ENCODE results near the gene INKA2. TPM values are rescaled to one million over a fixed set of nuclear protein-coding genes. Genes with fewer than 3 reads are reported as not detected.

Gene INKA2
- total RNA-seq, 1 experiment from 2014 or later, result 12.3 TPM

DNA sequence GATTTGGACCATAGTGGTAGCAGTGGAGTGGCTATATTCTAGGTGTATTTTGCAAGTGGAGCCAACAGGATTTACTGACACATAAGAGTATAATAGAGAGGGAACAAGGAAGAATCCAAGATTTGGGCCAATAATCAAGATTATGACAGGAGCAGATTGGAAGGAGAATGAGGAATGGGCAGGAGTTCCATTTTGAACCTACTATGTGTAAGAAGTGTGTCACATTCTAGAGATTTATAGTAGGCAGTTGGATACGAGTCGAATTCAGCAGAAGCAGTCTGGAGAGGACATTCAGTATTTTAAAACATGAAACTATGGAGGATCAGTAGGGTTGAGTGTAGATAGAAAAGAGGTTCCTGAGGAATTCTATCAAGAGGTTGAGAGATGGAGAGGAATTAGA is 21.7 kb downstream of the INKA2 start:
- H3K27ac ChIP-seq (ENCODE audit: insufficient read length, low read depth, low read length), result no peak overlapping the region
- no peak overlapping the region for H2BK20ac ChIP-seq (ENCODE audit: low read depth, low read length, poor library complexity, severe bottlenecking)
- H2BK15ac ChIP-seq (ENCODE audit: low read depth, low read length), result no peak overlapping the region
- peaks cover 0 to 2% (median 0%) of the 10 kb centered on the region in 3 experiments; a peak in 1 of 7 replicates for H3K36me3 Mint-ChIP-seq (ENCODE audit: insufficient read depth in 1 of 3, low read depth in 3 of 3)
- H3K4me2 ChIP-seq (ENCODE audit: insufficient read depth, insufficient read length, low read length), result no peak overlapping the region
- H4K8ac ChIP-seq (replicated peaks; ENCODE audit: insufficient read length, low read depth, low read length), result no peak overlapping the region
- H2AFZ ChIP-seq (ENCODE audit: low read length), result no peak overlapping the region
- H3K4me1 Mint-ChIP-seq, result peaks cover 21 to 23% of the 10 kb centered on the region in 2 experiments
- H3K9me3 Mint-ChIP-seq, result no peaks in the 10 kb centered on the region
- no peak overlapping the region for H3K27ac Mint-ChIP-seq
- no peak overlapping the region for H3K4me3 Mint-ChIP-seq
- H3K4me1 ChIP-seq (ENCODE audit: insufficient read depth, low read length), result peaks cover 9% of the 10 kb centered on the region; the same call in 1 of the 2 replicates
- no peaks in the 10 kb centered on the region for H3K9me3 ChIP-seq (ENCODE audit: control insufficient read depth, low read depth, low read length)
- H4K91ac ChIP-seq (ENCODE audit: insufficient read length, low read depth, low read length), result no peak overlapping the region
- H2BK5ac ChIP-seq (ENCODE audit: insufficient read length, low read length), result no peak overlapping the region
- H3K79me1 ChIP-seq (ENCODE audit: insufficient read depth, low read depth, low read length, poor library complexity, severe bottlenecking), result no peaks in the 10 kb centered on the region
- no peak overlapping the region for H2BK12ac ChIP-seq (ENCODE audit: insufficient read length, low read depth, low read length)
- H3K14ac ChIP-seq (ENCODE audit: insufficient read depth, low read length), result no peak overlapping the region
- peaks cover under 1% of the 10 kb centered on the region; the same call in 1 of the 2 replicates for H3K27me3 Mint-ChIP-seq (ENCODE audit: low read depth)
- no peaks in the 10 kb centered on the region for H3K79me2 ChIP-seq (ENCODE audit: insufficient read depth, low read length)
- H2AK5ac ChIP-seq (ENCODE audit: insufficient read length, low read length), result no peak overlapping the region
- no peak overlapping the region for H3K23ac ChIP-seq (ENCODE audit: insufficient read length, low read depth, low read length)
- TF ChIP-seq, protein P1, sequence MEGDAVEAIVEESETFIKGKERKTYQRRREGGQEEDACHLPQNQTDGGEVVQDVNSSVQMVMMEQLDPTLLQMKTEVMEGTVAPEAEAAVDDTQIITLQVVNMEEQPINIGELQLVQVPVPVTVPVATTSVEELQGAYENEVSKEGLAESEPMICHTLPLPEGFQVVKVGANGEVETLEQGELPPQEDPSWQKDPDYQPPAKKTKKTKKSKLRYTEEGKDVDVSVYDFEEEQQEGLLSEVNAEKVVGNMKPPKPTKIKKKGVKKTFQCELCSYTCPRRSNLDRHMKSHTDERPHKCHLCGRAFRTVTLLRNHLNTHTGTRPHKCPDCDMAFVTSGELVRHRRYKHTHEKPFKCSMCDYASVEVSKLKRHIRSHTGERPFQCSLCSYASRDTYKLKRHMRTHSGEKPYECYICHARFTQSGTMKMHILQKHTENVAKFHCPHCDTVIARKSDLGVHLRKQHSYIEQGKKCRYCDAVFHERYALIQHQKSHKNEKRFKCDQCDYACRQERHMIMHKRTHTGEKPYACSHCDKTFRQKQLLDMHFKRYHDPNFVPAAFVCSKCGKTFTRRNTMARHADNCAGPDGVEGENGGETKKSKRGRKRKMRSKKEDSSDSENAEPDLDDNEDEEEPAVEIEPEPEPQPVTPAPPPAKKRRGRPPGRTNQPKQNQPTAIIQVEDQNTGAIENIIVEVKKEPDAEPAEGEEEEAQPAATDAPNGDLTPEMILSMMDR (conservative IDR thresholded peaks at IDR 0.05), result no peak
- H3K27me3 ChIP-seq (ENCODE audit: insufficient read depth, low read length), result no peaks in the 10 kb centered on the region
- H3K18ac ChIP-seq (ENCODE audit: insufficient read length, low read depth, low read length), result no peak overlapping the region
- no peak overlapping the region for H3K4ac ChIP-seq (ENCODE audit: low read depth, low read length)
- WGBS (ENCODE audit: extremely low coverage, insufficient read length, low lambda C conversion rate), result no CpG with 5 or more reads among the region's 2 CpGs
- H3K9ac ChIP-seq (ENCODE audit: extremely low read depth, insufficient read length, low read length), result no peak overlapping the region
- no peak overlapping the region for H3K56ac ChIP-seq (ENCODE audit: insufficient read length, low read depth, low read length)
- no peak for DNase-seq
- H2BK120ac ChIP-seq (ENCODE audit: low read depth, low read length, poor library complexity, severe bottlenecking), result no peak overlapping the region
- H3K23me2 ChIP-seq (ENCODE audit: insufficient read length, low read depth, low read length, poor library complexity, severe bottlenecking), result no peaks in the 10 kb centered on the region
- no peak overlapping the region for H3T11ph ChIP-seq (ENCODE audit: low read length)
- H4K20me1 ChIP-seq (ENCODE audit: control insufficient read depth, insufficient read depth, insufficient read length), result no peaks in the 10 kb centered on the region
- H4K5ac ChIP-seq (ENCODE audit: insufficient read length, low read depth, low read length), result no peak overlapping the region
